ENCODE measurements around the gene CTNNBL1. TPM values are rescaled to one million over a fixed set of nuclear protein-coding genes. Genes with fewer than 3 reads are reported as not detected.
"Not testable (repeated sequence)": the region's sequence is repeated elsewhere in the genome, so short reads cannot be mapped to it uniquely, and the experiment has no call there.

Gene CTNNBL1
- total RNA-seq, 1 donor = 23.3 TPM

DNA sequence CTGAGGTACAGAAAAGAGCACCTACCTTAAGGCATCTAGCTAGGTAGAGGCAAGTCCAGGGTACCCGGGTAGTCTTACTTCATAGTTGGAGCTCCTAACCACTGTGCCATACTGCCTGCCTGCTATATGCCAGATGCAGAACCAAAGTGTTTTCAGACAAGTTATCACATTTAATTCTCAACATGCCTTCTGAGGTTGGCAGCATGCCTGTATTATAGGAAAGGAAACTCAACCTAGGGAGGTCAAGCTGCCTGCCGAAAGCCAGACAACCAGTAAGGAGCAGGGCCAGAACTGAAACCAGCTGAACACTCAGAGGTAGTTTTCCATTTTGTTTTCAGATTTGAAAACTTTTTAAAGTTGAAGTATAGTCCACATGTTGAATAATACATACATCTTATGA, 5.4 kb downstream of the CTNNBL1 start:
- no peak overlapping the region for H3K4me3 ChIP-seq (ENCODE audit: low read depth, low read length)
- TF ChIP-seq, protein P1, sequence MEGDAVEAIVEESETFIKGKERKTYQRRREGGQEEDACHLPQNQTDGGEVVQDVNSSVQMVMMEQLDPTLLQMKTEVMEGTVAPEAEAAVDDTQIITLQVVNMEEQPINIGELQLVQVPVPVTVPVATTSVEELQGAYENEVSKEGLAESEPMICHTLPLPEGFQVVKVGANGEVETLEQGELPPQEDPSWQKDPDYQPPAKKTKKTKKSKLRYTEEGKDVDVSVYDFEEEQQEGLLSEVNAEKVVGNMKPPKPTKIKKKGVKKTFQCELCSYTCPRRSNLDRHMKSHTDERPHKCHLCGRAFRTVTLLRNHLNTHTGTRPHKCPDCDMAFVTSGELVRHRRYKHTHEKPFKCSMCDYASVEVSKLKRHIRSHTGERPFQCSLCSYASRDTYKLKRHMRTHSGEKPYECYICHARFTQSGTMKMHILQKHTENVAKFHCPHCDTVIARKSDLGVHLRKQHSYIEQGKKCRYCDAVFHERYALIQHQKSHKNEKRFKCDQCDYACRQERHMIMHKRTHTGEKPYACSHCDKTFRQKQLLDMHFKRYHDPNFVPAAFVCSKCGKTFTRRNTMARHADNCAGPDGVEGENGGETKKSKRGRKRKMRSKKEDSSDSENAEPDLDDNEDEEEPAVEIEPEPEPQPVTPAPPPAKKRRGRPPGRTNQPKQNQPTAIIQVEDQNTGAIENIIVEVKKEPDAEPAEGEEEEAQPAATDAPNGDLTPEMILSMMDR (IDR thresholded peaks at IDR 0.05; ENCODE audit: insufficient read depth, low read depth, low read length) = no peak
- peak; percentile 55 for DNase-seq (ENCODE audit: low read depth)

DNA sequence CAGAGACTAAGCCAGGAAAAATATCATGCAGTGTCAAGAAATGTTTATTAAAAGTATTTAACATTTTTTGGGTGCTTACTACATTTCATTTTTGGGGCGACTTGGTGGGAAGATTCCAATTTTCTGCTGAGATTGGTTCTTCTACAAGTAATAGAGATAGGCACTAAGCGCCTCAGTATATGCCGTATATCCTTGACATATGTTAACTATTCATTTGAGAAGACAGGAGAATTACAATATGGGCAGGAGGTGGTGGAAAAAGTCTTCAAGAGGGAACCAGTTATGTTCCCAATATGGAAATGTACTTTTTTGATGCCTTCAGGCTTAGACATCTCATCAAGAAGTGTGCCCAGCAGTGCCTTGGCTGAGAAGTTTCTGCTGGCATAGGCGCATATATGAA, 6.5 kb downstream of the CTNNBL1 start:
- H3K4me3 ChIP-seq (ENCODE audit: low read depth, low read length) = no peak overlapping the region
- TF ChIP-seq, protein P1 (IDR thresholded peaks at IDR 0.05; ENCODE audit: insufficient read depth, low read depth, low read length) = no peak
- DNase-seq (ENCODE audit: low read depth) = no peak

DNA sequence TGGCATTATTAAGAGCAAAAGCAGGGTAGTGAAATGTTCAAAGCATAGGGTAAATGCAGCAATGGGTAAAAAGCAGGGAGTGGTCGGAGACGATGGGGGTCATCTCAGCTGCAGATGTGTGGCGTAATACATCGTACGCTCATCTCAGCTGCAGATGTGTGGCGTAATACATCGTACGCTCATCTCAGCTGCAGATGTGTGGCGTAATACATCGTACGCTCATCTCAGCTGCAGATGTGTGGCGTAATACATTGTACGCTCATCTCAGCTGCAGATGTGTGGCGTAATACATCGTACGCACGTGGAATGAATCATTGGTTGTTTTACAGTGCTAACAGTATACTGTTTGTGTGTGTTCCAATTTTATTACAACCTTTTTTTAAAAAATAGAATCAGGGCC, 7.8 kb downstream of the CTNNBL1 start:
- not testable (repeated sequence) for H3K4me3 ChIP-seq (ENCODE audit: low read depth, low read length)
- peak; percentile 94 for DNase-seq (ENCODE audit: low read depth)

DNA sequence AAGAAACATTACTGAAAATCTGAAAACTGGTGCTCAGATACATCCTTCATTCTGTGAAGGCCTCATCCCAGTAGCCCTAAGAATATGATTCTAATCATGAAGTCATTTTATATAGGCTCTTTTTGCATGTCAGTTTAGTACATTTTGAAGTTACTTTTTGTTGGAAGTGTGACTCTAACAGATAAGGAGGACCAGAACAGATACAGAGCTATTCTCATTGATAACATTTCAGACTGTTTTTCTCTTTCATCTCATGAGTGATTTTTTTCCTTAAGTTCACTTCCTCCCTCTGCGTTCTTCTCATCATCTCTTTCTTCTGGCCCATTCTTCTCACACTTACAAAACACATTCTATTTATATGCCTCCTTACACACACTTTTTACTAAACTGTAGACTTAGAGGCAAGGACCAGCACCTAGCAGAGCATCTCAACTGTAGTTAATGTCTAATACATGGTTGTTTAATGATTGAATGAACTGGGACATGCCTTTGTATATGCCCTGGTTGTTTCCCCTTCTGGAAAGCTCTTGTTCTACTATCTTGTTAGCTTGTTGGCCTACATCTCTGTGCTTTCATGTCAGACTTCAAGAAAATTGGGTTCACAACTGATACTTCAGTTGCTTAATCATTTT, 8.7 kb downstream of the CTNNBL1 start:
- TF ChIP-seq, protein P1 (IDR thresholded peaks at IDR 0.05; ENCODE audit: insufficient read depth, low read depth, low read length) = no peak
- no peak for DNase-seq (ENCODE audit: low read depth)
- no peak overlapping the region for H3K4me3 ChIP-seq (ENCODE audit: low read depth, low read length)

DNA sequence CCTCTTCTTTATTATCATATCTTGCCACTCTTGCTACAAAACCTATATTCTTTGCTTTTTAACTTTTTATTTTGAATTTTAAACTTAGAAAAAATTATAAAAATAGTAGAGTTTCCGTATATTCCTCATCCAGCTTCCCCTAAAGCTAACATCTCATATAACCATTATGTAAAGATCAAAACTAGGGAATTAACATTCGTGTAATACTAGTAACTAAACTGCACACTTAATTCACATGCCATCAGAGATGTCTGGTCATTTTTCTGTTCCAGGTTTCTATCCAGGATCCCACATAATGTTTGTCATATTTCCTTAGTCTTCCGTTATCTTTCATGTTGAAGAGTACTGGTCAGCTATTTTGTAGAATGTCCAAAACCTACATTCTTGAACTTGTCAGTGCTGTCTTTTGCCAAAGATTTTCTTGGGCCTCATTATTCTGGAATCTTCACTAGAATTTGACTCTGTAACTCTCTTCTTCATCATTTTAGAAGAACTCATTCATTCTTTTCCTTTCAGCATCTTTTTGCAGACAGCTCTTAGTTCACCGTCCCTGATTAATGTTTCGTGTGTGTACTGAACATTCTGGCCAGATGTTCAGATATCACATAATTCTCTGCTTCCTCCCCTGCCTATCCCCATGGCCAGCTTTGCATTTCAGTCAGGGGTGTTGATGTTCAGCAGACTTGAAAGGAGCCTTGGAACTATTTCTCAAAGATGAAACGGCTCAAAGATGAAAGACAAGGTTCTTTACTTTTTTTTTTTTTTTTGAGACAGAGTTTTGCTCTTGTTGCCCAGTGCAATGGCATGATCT, 9.4 kb downstream of the CTNNBL1 start:
- DNase-seq (ENCODE audit: low read depth) = peak; percentile 41
- H3K4me3 ChIP-seq (ENCODE audit: low read depth, low read length) = no peak overlapping the region
- TF ChIP-seq, protein P1 (IDR thresholded peaks at IDR 0.05; ENCODE audit: insufficient read depth, low read depth, low read length) = no peak

DNA sequence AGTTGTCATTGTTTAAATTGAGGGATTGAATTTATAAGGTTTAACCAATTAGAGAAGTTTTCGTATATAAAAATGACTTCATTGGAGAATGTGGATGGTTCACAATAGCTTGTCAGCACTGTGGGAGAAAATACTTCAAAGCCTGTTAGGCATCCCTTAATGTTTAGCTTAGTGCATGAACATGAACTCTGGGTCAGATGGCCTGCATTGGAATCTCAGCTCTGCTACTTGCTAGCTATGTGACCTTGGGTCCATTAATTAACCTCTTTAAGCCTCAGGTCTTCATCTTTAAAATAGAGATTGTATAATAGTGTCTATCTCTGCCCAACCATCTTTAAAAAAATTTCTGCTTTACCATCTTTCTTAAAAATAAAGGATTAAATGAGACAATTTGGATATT, 11.1 kb downstream of the CTNNBL1 start:
- H3K4me3 ChIP-seq (ENCODE audit: low read depth, low read length) = no peak overlapping the region
- TF ChIP-seq, protein P1 (IDR thresholded peaks at IDR 0.05; ENCODE audit: insufficient read depth, low read depth, low read length) = no peak
- DNase-seq (ENCODE audit: low read depth) = no peak

DNA sequence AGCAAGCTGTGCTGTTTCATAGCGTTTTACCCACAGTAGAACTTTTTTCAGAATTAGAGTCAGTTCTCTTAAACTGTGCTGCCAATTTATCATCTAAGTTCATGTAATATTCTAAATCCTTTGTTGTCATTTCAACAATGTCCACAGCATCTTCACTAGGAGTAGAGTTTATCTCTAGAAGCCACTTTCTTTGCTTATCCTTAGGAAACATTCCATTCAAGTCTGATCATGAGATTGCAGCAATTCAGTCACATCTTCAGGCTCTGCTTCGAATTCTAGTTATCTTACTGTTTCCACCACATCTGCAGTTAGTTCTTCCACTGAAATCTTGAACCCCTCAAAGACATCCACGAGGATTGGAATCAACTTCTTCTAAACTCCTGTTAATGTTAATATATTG, 12.5 kb downstream of the CTNNBL1 start:
- DNase-seq (ENCODE audit: low read depth) = no peak
- no peak overlapping the region for H3K4me3 ChIP-seq (ENCODE audit: low read depth, low read length)
- TF ChIP-seq, protein P1 (IDR thresholded peaks at IDR 0.05; ENCODE audit: insufficient read depth, low read depth, low read length) = no peak

All from fibroblast of villous mesenchyme (primary cell).